ENCODE measurements around the gene TIGIT.

The TIGIT gene

DNA sequence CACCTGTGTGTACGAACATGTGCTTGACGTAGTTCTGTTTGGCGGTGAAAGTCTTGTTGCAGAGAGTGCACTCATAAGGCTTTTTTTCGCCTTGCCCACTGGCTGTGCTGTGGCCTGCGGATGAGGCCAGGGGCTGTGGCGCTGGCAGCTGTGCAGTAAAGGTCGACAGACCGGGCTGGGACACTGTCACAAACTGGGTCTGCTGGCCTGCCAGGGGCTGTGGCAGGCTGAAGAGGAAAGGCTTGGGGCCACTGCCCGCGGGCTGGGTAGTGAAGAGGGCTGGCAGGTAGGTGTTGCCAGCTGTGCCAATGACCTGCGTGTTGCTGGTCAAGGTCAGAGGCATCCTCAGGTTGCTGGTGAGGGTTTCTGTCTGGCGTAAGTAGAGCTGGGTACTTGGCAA is 56.4 kb downstream of the TIGIT start:
- H3K36me3 ChIP-seq (replicated peaks): 0 out of 2 replicates have a peak, but pooled peaks cover 3% of the 10 kb centered on the region
- no peak overlapping the region for H3K4me3 ChIP-seq
- in situ Hi-C loops (cut with MboI; ENCODE audit: low sequenced_read_pairs): loop anchor here (25.0 kb wide), 1 partner anchor 737 kb away; no protein-coding TSS in a partner anchor
- H3K27me3 ChIP-seq (ENCODE audit: low read depth): no peaks in the 10 kb centered on the region
- peaks cover 4% of the 10 kb centered on the region; the same call in 1 of the 2 replicates for H3K4me1 ChIP-seq
- H3K9me3 ChIP-seq: no peaks in the 10 kb centered on the region
- DNase-seq (ENCODE audit: low spot score in 2 of 2): no peak

GRCh38 chr3:114350690-114351089 is 56.9 kb downstream of the TIGIT start:
- H3K4me3 ChIP-seq: no peak overlapping the region
- H3K36me3 ChIP-seq (replicated peaks): 0 out of 2 replicates have a peak, but pooled peaks cover 3% of the 10 kb centered on the region
- peaks cover 4% of the 10 kb centered on the region; the same call in 1 of the 2 replicates for H3K4me1 ChIP-seq
- H3K27me3 ChIP-seq (ENCODE audit: low read depth): no peaks in the 10 kb centered on the region
- no peak for DNase-seq (ENCODE audit: low spot score in 2 of 2)
- H3K9me3 ChIP-seq: no peaks in the 10 kb centered on the region
- in situ Hi-C loops (cut with MboI; ENCODE audit: low sequenced_read_pairs): loop anchor here (25.0 kb wide), 1 partner anchor 737 kb away; no protein-coding TSS in a partner anchor

DNA sequence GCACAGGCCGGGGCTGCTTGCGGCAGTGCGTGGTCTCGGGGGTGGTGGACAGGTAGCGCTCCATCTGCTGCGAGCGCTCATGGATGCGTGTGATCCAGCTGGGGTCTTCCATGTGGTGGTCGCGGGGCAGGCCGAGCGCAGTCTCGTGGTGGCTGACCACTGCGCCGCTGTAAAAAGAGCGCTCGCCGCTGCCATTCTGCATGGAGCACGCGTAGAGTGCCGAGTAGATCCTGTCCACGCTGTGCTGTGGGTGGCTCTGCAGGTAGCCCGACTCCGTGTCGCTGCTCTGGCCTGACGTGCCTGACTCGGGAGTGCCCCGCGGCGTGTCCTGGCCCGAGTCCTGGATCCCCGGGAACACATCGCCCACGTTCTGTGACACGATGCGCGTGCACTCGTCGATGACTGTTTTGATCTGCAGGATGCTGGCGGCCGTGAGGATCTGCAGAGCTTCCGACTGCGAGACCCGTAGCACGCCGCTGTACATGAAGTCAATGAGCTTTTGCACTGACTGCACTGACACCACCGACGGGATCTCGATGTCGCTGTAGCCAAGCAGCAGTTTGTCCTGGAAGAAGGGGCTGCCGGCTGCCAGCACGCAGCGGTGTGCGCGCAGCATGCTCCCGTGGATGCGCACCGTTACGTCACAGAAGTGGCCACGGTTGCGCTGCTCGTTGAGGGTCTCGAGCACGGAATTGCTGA is 57.4 kb downstream of the TIGIT start:
- Histone ChIP-seq H3K36me3 (replicated peaks) (0 out of 2 replicates have a peak, but pooled peaks cover 3% of the 10 kb centered on the region), H3K27me3 (ENCODE audit: low read depth) (no peaks in the 10 kb centered on the region), H3K4me3 (no peak overlapping the region), H3K4me1 (peaks cover 7% of the 10 kb centered on the region), H3K9me3 (no peaks in the 10 kb centered on the region)
- DNase-seq (ENCODE audit: low spot score in 2 of 2): no peak
- in situ Hi-C loops (cut with MboI; ENCODE audit: low sequenced_read_pairs): loop anchor here (25.0 kb wide), 1 partner anchor 736 kb away; no protein-coding TSS in a partner anchor

DNA sequence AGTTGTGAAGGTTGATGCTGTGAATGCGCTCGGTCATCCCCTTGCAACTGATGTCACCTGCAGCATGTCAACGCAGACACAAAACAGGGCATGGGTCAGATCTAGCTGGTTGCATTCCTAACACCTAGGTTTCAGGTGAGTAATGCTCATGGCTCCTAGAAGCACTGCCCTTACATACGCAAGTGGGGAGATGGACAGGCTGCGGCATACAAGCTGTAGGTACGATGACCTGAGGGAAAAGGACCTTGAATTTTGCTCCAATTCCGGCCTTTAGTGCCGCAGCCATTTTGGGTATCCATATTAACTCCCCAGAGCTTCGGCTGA is 58.0 kb downstream of the TIGIT start:
- no peak overlapping the region for H3K4me3 ChIP-seq
- H3K36me3 ChIP-seq (replicated peaks): 0 out of 2 replicates have a peak, but pooled peaks cover 3% of the 10 kb centered on the region
- in situ Hi-C loops (cut with MboI; ENCODE audit: low sequenced_read_pairs): loop anchor here (25.0 kb wide), 1 partner anchor 736 kb away; no protein-coding TSS in a partner anchor
- H3K27me3 ChIP-seq (ENCODE audit: low read depth): no peaks in the 10 kb centered on the region
- DNase-seq (ENCODE audit: low spot score in 2 of 2): no peak
- no peaks in the 10 kb centered on the region for H3K9me3 ChIP-seq
- peaks cover 7% of the 10 kb centered on the region for H3K4me1 ChIP-seq

GRCh38 chr3:114355653-114356052 is 61.8 kb downstream of the TIGIT start:
- peaks cover 11% of the 10 kb centered on the region for H3K4me1 ChIP-seq
- in situ Hi-C loops (cut with MboI; ENCODE audit: low sequenced_read_pairs): loop anchor here (25.0 kb wide), 1 partner anchor 732 kb away; no protein-coding TSS in a partner anchor
- no peaks in the 10 kb centered on the region for H3K27me3 ChIP-seq (ENCODE audit: low read depth)
- H3K36me3 ChIP-seq (replicated peaks): no peaks in the 10 kb centered on the region
- no peaks in the 10 kb centered on the region for H3K9me3 ChIP-seq
- H3K4me3 ChIP-seq: no peak overlapping the region
- no peak for DNase-seq (ENCODE audit: low spot score in 2 of 2)

DNA sequence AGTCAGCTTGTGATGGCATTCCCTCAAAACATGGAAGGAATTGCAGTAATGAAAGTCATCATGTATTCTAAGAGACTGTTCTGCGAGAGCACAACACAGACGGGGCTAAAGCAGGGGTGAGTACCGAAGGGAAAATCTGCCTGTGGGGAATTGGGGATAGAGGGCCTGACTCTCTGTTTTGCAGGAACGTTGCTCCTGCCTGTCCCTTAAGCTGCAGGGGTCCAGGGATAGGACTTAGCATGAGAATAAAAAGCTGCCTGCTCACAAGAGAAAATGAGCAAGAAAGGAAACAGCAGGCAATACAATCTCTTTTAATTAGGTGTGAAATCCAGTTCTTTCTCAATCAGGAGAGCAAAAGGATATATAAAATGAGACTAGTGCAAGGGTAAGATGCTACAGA is 62.2 kb downstream of the TIGIT start:
- Histone ChIP-seq H3K4me3 (no peak overlapping the region), H3K9me3 (no peaks in the 10 kb centered on the region), H3K4me1 (peaks cover 11% of the 10 kb centered on the region), H3K36me3 (replicated peaks) (no peaks in the 10 kb centered on the region), H3K27me3 (ENCODE audit: low read depth) (no peaks in the 10 kb centered on the region)
- in situ Hi-C loops (cut with MboI; ENCODE audit: low sequenced_read_pairs): loop anchor here (25.0 kb wide), 1 partner anchor 731 kb away; no protein-coding TSS in a partner anchor
- peak; percentile 54 to 57 for DNase-seq (ENCODE audit: low spot score in 2 of 2)

GRCh38 chr3:114356525-114356924 is 62.7 kb downstream of the TIGIT start:
- no peak overlapping the region for H3K4me3 ChIP-seq
- no peaks in the 10 kb centered on the region for H3K27me3 ChIP-seq (ENCODE audit: low read depth)
- in situ Hi-C loops (cut with MboI; ENCODE audit: low sequenced_read_pairs): loop anchor here (25.0 kb wide), 1 partner anchor 731 kb away; no protein-coding TSS in a partner anchor
- peaks cover 11% of the 10 kb centered on the region for H3K4me1 ChIP-seq
- DNase-seq (ENCODE audit: low spot score in 2 of 2): no peak
- H3K36me3 ChIP-seq (replicated peaks): no peaks in the 10 kb centered on the region
- H3K9me3 ChIP-seq: no peaks in the 10 kb centered on the region
